ENCODE results near the gene ARHGEF11. TPM values are rescaled to one million over a fixed set of nuclear protein-coding genes. Genes with fewer than 3 reads are reported as not detected.

ARHGEF11 gene
- total and polyA plus RNA-seq, 2 of the 4 experiments (the other 2 are of a cell fraction): 16.8 to 17.2 TPM

- no peak for ATAC-seq (ENCODE audit: low read depth)
- Histone ChIP-seq H3K27me3 (ENCODE audit: control insufficient read depth, insufficient read depth, low read length) (no peaks in the 10 kb centered on the region), H3K9me1 (ENCODE audit: insufficient read depth, low read length) (peaks cover 15% of the 10 kb centered on the region), H3K4me1 (ENCODE audit: control insufficient read depth, insufficient read depth, low read length) (no peaks in the 10 kb centered on the region), H2BK15ac (ENCODE audit: low read depth, low read length) (no peak overlapping the region), H4K20me1 (ENCODE audit: insufficient read depth, low read length) (peaks cover 8% of the 10 kb centered on the region; the same call in 1 of the 2 replicates), H3K9ac (ENCODE audit: low read depth, low read length) (no peak overlapping the region), H4K91ac (ENCODE audit: insufficient read depth, low read depth, low read length) (no peak overlapping the region), H2AK9ac (replicated peaks; ENCODE audit: low read depth, low read length, poor library complexity) (no peak overlapping the region), H3K9me3 (ENCODE audit: control insufficient read depth, insufficient read depth, low read length) (no peaks in the 10 kb centered on the region), H3K79me1 (ENCODE audit: low read depth in 1 of 2, low read length in 2 of 2) (peaks cover 12 to 25% of the 10 kb centered on the region in 2 experiments), H3K36me3 (ENCODE audit: control insufficient read depth, insufficient read depth, low read length) (peaks cover 20% of the 10 kb centered on the region), H3K18ac (ENCODE audit: low read depth, low read length) (no peak overlapping the region), H3K23ac (ENCODE audit: low read depth, low read length) (no peak overlapping the region), H3K4me2 (ENCODE audit: low read depth, low read length) (no peak overlapping the region), H4K8ac (ENCODE audit: low read depth in 2 of 2, low read length in 2 of 2) (no peak overlapping the region), H3K4me3 (ENCODE audit: insufficient read depth, low read depth, low read length) (no peak overlapping the region), H2BK20ac (ENCODE audit: low read depth, low read length) (no peak overlapping the region), H3K27ac (ENCODE audit: insufficient read depth, low read length) (no peak overlapping the region), H4K5ac (ENCODE audit: low read depth, low read length) (no peak overlapping the region), H3K4ac (ENCODE audit: low read depth, low read length) (no peak overlapping the region), H2AK5ac (ENCODE audit: low read depth, low read length) (no peak overlapping the region), H3K56ac (ENCODE audit: extremely low read depth, insufficient read depth, low read length) (no peak overlapping the region), H2BK5ac (ENCODE audit: low read depth, low read length, poor library complexity, severe bottlenecking) (no peak overlapping the region), H2AFZ (replicated peaks; ENCODE audit: low read length, poor library complexity) (no peak overlapping the region), H2BK120ac (ENCODE audit: low read depth, low read length) (no peak overlapping the region), H3K14ac (replicated peaks; ENCODE audit: low read depth, low read length) (no peak overlapping the region)
- POLR2A ChIA-PET (ENCODE audit: unreplicated experiment): interaction anchor here (0.5 kb wide), 1 partner anchor 58 kb away, joined by 4 read pairs; no protein-coding TSS in a partner anchor
- 75% methylated on average over 2 of the region's 6 CpGs; no CpG with 5 or more reads in 1 of the 2 experiments for WGBS, 2 experiments (ENCODE audit: extremely low coverage in 2 of 2, insufficient read length in 1 of 2)
- no peak for TF ChIP-seq RFX5 (IDR thresholded peaks at IDR 0.05; ENCODE audit: low read depth, low read length)
- no peak for TF ChIP-seq RCOR1 (IDR thresholded peaks at IDR 0.05; ENCODE audit: insufficient replicate concordance, low read length)
- TF ChIP-seq USF2 (IDR thresholded peaks at IDR 0.05; ENCODE audit: low read depth, low read length): no peak
- no peak for TF ChIP-seq RAD21 (IDR thresholded peaks at IDR 0.05; ENCODE audit: low read length)
- TF ChIP-seq ELK1 (IDR thresholded peaks at IDR 0.05; ENCODE audit: borderline replicate concordance, low read depth, low read length): no peak
- TF ChIP-seq CTCF (conservative IDR thresholded peaks at IDR 0.05; ENCODE audit: low read depth, low read length): no peak
- TF ChIP-seq MXI1 (IDR thresholded peaks at IDR 0.05; ENCODE audit: borderline replicate concordance, low read depth, low read length): no peak
- TF ChIP-seq POLR2A (IDR thresholded peaks at IDR 0.05; ENCODE audit: low read depth, low read length): no peak
- no peak for DNase-seq
- dilution Hi-C loops (cut with HindIII; ENCODE audit: low sequenced_read_pairs, unreplicated experiment) (no loop called here), intact Hi-C loops (cut with micrococcal nuclease) (no loop called here), in situ Hi-C loops (cut with MboI; ENCODE audit: low sequenced_read_pairs) (no loop called here)
- CTCF ChIA-PET: no interaction called here
- BruUV-seq (replicated peaks): no TSS peak
Measured at GRCh38 chr1:156987715-156988114, 57.8 kb downstream of the ARHGEF11 start.

Measured in IMR-90 (cell line).